ENCODE data around the gene FOXL1.

Gene FOXL1

GRCh38 chr16:86571530-86571915, 6.8 kb upstream of the FOXL1 start:
- H3K27ac ChIP-seq, result no peak overlapping the region
- no peak for TF ChIP-seq CTCF (conservative IDR thresholded peaks at IDR 0.05)

GRCh38 chr16:86572041-86572521, 6.3 kb upstream of the FOXL1 start:
- TF ChIP-seq CTCF (conservative IDR thresholded peaks at IDR 0.05), result no peak
- no peak overlapping the region for H3K27ac ChIP-seq

GRCh38 chr16:86572606-86573005, 5.7 kb upstream of the FOXL1 start:
- no peak overlapping the region for H3K27ac ChIP-seq
- no peak for TF ChIP-seq CTCF (conservative IDR thresholded peaks at IDR 0.05)

GRCh38 chr16:86573215-86573614, 5.1 kb upstream of the FOXL1 start:
- no peak for TF ChIP-seq CTCF (conservative IDR thresholded peaks at IDR 0.05)
- no peak overlapping the region for H3K27ac ChIP-seq

GRCh38 chr16:86573646-86574508, 4.5 kb upstream of the FOXL1 start:
- no peak overlapping the region for H3K27ac ChIP-seq
- TF ChIP-seq CTCF (conservative IDR thresholded peaks at IDR 0.05), result no peak

GRCh38 chr16:86574646-86575045, 3.7 kb upstream of the FOXL1 start:
- no peak overlapping the region for H3K27ac ChIP-seq
- no peak for TF ChIP-seq CTCF (conservative IDR thresholded peaks at IDR 0.05)

GRCh38 chr16:86575095-86575685, 3.2 kb upstream of the FOXL1 start:
- no peak overlapping the region for H3K27ac ChIP-seq
- no peak for TF ChIP-seq CTCF (conservative IDR thresholded peaks at IDR 0.05)

All from VCaP (cell line).